Measurements from ENCODE around the gene SHOC1. TPM values are rescaled to one million over a fixed set of nuclear protein-coding genes. Genes with fewer than 3 reads are reported as not detected.

SHOC1 gene
- total RNA-seq, 1 experiment from 2014 or later = 1.1 TPM

DNA sequence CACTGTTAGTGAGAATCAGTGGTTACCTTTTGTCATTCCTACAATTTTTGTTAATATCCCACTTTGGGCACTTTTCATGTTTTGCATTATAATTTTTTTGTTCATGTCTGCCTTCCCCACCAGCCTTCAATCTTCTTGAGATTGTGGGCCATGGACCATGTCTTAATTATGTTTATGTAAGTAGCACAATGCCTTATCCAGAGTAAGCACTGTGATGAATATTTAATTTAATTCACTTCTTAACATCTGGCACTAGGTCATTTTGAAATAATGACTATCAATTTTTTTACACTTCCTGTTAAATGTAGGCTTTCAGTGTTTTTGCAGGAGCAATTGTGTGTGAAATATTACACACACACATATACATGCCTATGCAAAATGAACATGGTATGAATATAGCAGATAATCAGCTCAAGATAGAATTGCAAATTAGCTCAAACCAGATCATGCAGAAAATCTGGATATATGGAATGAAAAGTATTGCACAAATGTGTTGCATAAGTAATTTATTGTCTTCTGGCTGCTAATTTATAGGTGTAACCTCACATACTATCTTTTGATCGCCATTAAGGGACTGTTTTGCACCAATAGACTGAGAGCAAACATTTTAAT lies 5.3 kb upstream of the SHOC1 start:
- no TSS peak for BruUV-seq (replicated peaks)

More for the DNA sequence above, 5.3 kb upstream of the SHOC1 start:
- Histone ChIP-seq H3K4me1 (ENCODE audit: control insufficient read depth in 1 of 2, insufficient read depth in 2 of 2, low read length in 2 of 2) (peaks cover 0 to 4% of the 10 kb centered on the region in 2 experiments; a peak in 1 of 4 replicates), H3K4me2 (ENCODE audit: low read length) (no peak overlapping the region), H3K9me3 (ENCODE audit: control insufficient read depth in 1 of 2, insufficient read depth in 1 of 2, low read depth in 1 of 2, low read length in 2 of 2) (no peaks in the 10 kb centered on the region), H3K9ac (ENCODE audit: low read length) (no peak overlapping the region), H2AFZ (ENCODE audit: low read depth, low read length, poor library complexity, severe bottlenecking) (no peak overlapping the region), H3K79me2 (ENCODE audit: insufficient read depth, low read length) (peaks cover 3% of the 10 kb centered on the region; the same call in 1 of the 2 replicates), H3K27ac (ENCODE audit: low read depth, low read length) (no peak overlapping the region), H3K4me3 (replicated peaks in 1 of 2; ENCODE audit: low read depth in 1 of 2, low read length in 2 of 2) (no peak overlapping the region), H3K27me3 (ENCODE audit: insufficient read depth, low read length) (no peaks in the 10 kb centered on the region), H3K36me3 (ENCODE audit: control insufficient read depth in 1 of 2, insufficient read depth in 2 of 2, low read length in 2 of 2) (no peaks in the 10 kb centered on the region), H3K9me2 (ENCODE audit: insufficient read depth) (no peaks in the 10 kb centered on the region), H4K20me1 (ENCODE audit: insufficient read depth) (no peaks in the 10 kb centered on the region)
- no peak for ATAC-seq
- intact Hi-C loops (cut with micrococcal nuclease) = no loop called here
- ChIA-PET RAD21 (ENCODE audit: low non-redundant PET in 1 of 2, low total read pairs in 2 of 2, uncharacterized antibody in 2 of 2, unreplicated experiment in 2 of 2) (no interaction called here), CTCF (no interaction called here), POLR2A (no interaction called here)
- no peak for DNase-seq (ENCODE audit: low read depth, low spot score)
- TF ChIP-seq, protein P1, sequence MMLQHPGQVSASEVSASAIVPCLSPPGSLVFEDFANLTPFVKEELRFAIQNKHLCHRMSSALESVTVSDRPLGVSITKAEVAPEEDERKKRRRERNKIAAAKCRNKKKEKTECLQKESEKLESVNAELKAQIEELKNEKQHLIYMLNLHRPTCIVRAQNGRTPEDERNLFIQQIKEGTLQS (IDR thresholded peaks at IDR 0.05) = no peak
- no peak for TF ChIP-seq EZH2 (IDR thresholded peaks at IDR 0.05)
- no peak for TF ChIP-seq POLR2AphosphoS5 (IDR thresholded peaks at IDR 0.05; ENCODE audit: low read depth, low read length)
- TF ChIP-seq SRF (IDR thresholded peaks at IDR 0.05; ENCODE audit: low read depth) = no peak
- no peak for TF ChIP-seq EGR1 (IDR thresholded peaks at IDR 0.05; ENCODE audit: low read depth)
- no peak for TF ChIP-seq CBX3 (IDR thresholded peaks at IDR 0.05; ENCODE audit: low read depth)
- no peak for TF ChIP-seq JUND (IDR thresholded peaks at IDR 0.05)
- no peak for TF ChIP-seq CEBPB (IDR thresholded peaks at IDR 0.05; ENCODE audit: low read depth)
- TF ChIP-seq RAD21 (IDR thresholded peaks at IDR 0.05; ENCODE audit: low read depth) = no peak
- no peak for TF ChIP-seq ELF1 (IDR thresholded peaks at IDR 0.05; ENCODE audit: borderline replicate concordance, low read depth)
- no peak for TF ChIP-seq ZNF274 (IDR thresholded peaks at IDR 0.05; ENCODE audit: low read depth, low read length)
- no peak for TF ChIP-seq ZFX (IDR thresholded peaks at IDR 0.05)
- TF ChIP-seq FOSL1 (IDR thresholded peaks at IDR 0.05; ENCODE audit: low read depth) = no peak
- TF ChIP-seq, protein P2, sequence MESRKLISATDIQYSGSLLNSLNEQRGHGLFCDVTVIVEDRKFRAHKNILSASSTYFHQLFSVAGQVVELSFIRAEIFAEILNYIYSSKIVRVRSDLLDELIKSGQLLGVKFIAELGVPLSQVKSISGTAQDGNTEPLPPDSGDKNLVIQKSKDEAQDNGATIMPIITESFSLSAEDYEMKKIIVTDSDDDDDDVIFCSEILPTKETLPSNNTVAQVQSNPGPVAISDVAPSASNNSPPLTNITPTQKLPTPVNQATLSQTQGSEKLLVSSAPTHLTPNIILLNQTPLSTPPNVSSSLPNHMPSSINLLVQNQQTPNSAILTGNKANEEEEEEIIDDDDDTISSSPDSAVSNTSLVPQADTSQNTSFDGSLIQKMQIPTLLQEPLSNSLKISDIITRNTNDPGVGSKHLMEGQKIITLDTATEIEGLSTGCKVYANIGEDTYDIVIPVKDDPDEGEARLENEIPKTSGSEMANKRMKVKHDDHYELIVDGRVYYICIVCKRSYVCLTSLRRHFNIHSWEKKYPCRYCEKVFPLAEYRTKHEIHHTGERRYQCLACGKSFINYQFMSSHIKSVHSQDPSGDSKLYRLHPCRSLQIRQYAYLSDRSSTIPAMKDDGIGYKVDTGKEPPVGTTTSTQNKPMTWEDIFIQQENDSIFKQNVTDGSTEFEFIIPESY (IDR thresholded peaks at IDR 0.05; ENCODE audit: extremely low read depth, insufficient replicate concordance, low read length) = no peak
